D721Med (cell line): ENCODE data around the gene MICAL3.
"Not testable (repeated sequence)": the region's sequence is repeated elsewhere in the genome, so short reads cannot be mapped to it uniquely, and the experiment has no call there.

ENCODE experiments used
- DNase-seq: peaks from one replicate; pipeline ENCODE4 v3.0.0; 2011; ENCODE audit warnings: low spot score; ENCODE audit not compliant: insufficient read length
- FAIRE-seq: peaks from 2 replicates; lab custom pipeline; 2011; peaks lifted over from hg19 to GRCh38; lab: Jason Lieb, UNC
- TF ChIP-seq, protein P1 (sequence below): IDR thresholded peaks from 2 replicates; pipeline ENCODE4 v1.5.1; 2012; ENCODE audit warnings: mild to moderate bottlenecking, control low read depth; ENCODE audit not compliant: insufficient read depth; ENCODE audit errors: missing control alignments

The MICAL3 gene

DNA sequence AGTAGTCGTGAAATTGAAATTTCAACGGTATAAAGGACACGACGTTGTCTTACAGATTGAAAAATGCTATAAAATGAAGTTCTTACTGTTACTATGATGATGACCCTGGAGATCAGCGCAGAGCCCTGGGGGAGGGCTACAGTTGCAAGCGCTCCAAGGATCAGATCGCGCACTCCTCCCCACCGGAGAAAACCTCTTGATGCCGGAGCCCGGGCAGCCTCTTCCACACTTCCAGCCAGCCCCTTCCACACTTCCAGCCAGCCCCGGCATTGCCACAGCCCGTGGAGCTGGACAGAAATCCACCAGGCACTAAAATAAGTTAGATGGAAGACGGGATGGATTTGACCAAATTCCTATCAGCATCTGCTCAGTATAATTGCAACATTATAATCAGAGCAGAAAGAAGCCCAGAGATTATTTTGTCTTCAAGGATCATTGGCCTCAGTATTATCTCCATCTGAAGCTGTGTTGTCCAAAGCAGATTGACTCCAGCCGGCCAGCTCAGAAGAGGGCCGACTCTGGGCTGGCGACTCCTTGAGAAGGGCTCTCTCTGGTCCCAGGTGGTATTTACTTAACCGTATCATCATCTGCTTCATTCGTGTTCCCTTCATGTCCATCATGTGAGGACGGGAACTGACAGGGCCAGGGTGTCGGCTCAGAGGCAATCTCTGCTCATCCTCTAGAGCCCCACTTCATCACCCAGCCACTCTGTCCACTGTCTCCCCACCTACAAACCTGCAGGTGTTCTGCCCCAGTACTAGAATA, 777 bp upstream of the MICAL3 start:
- TF ChIP-seq, protein P1, sequence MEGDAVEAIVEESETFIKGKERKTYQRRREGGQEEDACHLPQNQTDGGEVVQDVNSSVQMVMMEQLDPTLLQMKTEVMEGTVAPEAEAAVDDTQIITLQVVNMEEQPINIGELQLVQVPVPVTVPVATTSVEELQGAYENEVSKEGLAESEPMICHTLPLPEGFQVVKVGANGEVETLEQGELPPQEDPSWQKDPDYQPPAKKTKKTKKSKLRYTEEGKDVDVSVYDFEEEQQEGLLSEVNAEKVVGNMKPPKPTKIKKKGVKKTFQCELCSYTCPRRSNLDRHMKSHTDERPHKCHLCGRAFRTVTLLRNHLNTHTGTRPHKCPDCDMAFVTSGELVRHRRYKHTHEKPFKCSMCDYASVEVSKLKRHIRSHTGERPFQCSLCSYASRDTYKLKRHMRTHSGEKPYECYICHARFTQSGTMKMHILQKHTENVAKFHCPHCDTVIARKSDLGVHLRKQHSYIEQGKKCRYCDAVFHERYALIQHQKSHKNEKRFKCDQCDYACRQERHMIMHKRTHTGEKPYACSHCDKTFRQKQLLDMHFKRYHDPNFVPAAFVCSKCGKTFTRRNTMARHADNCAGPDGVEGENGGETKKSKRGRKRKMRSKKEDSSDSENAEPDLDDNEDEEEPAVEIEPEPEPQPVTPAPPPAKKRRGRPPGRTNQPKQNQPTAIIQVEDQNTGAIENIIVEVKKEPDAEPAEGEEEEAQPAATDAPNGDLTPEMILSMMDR: no peak
- FAIRE-seq: no peak
- no peak for DNase-seq

DNA sequence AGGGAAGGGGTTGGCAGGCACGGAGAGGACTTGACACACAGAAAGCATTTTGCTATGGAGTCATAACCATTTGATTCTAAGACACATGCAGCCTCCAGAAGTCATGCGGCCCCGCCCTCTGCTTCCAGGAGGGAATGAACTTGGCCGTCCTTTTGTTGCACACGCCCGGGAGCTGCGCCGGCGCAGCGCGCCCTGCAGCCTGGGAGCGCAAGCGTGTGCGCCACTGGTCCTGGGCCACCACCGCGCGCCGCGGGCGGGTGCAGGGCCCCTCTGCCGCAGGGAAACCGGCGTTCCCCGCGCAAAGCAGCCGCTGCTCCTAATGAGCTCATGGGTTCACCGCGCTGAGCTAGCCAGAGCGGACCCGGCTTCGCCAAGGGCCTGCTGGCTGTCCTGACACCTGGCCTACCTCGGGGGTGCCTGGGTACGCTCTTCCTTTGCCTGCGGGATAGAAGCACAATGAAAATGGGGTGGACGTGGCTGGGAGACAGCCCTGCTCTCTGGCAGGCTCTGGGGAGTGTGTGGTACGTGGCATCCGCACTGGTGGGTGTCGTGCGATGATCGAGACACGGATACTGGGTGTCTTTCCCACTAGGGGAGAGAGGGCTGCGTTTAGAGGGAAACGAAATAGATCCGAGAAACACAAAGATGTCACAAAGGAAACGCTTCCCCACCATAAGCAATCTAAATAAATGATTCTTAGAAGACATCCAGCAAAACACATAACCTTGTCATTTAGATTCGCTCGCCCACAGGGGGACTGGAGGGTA, 669 bp downstream of the MICAL3 start:
- TF ChIP-seq, protein P1: no peak
- no peak for FAIRE-seq
- no peak for DNase-seq

GRCh38 chr22:18022876-18023275, 1.5 kb downstream of the MICAL3 start:
- DNase-seq (no peak), FAIRE-seq (no peak)
- TF ChIP-seq, protein P1: no peak

- DNase-seq (no peak), FAIRE-seq (no peak)
- TF ChIP-seq, protein P1: no peak
These were observed 2.9 kb downstream of the MICAL3 start for GRCh38 chr22:18021431-18021830.

DNA sequence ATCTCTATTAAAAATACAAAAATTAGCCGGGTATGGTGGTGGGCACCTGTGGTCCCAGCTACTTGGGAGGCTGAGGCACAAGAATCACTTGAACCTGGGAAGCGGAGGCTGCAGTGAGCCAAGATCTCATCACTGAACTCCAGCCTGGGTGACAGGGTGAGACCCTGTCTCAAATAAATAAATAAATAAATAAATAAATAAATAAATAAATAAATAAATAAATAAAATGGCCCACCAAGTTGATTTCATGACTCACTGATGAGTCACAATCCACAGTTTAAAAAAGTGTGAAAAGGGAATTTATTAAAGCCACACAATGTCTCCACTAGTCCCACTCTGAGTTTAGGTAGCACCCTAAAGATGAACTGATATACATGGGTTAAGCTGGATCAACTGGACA, 3.6 kb downstream of the MICAL3 start:
- not testable (repeated sequence) for DNase-seq, FAIRE-seq

GRCh38 chr22:18013947-18014346, 10.4 kb downstream of the MICAL3 start:
- TF ChIP-seq, protein P1: no peak
- DNase-seq: no peak

DNA sequence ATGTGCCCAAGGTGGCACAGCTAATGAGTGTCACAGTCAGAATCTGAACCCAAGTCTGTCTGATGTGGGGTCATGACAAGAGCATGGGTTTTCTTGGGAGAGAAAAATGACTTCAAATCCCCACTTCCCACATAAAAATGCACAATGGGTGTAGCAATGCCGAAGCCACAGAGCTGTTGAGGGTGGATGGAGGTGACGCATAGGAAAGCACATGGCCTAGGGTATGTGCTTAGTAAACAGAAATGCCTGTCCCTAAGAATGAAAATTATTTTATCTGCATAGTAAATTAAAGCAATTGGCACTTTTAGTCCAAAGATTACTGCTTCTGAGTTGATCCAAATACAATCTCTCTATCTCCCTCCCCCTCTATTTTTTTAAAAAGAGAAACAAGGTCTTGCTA, 10.9 kb downstream of the MICAL3 start:
- no peak for DNase-seq
- FAIRE-seq: no peak
- TF ChIP-seq, protein P1: no peak

More at GRCh38 chr22:18013947-18014346, 10.4 kb downstream of the MICAL3 start:
- FAIRE-seq: no peak
